Choroid plexus epithelial cell (primary cell): ENCODE data around the gene CAMK1D.

Experiments used
- DNase-seq: peaks from one replicate; pipeline ENCODE4 v3.0.0-alpha.2; 2010; ENCODE audit warnings: low read depth
- H3K4me3 ChIP-seq: 2 replicates; pipeline ENCODE4 v1.5.1; 2011; ENCODE audit warnings: low read depth, mild to moderate bottlenecking, control low read depth, low read length, moderate library complexity
- CTCF ChIP-seq: conservative IDR thresholded peaks from 2 replicates; pipeline ENCODE4 v1.5.1; 2011; ENCODE audit warnings: low read depth, mild to moderate bottlenecking, control low read depth, inconsistent platforms, low read length, moderate library complexity

Gene CAMK1D

GRCh38 chr10:12819656-12820055 is 470.3 kb downstream of the CAMK1D start:
- no peak overlapping the region for H3K4me3 ChIP-seq
- TF ChIP-seq CTCF = no peak
- DNase-seq = no peak

- TF ChIP-seq CTCF = no peak
Observed at GRCh38 chr10:12822126-12822892, 473.0 kb downstream of the CAMK1D start.

GRCh38 chr10:12822893-12823170 is 473.5 kb downstream of the CAMK1D start:
- H3K4me3 ChIP-seq = no peak overlapping the region
- no peak for DNase-seq
- TF ChIP-seq CTCF = no peak

More at GRCh38 chr10:12822126-12822892, 473.0 kb downstream of the CAMK1D start:
- peak; percentile 39 for DNase-seq
- H3K4me3 ChIP-seq = no peak overlapping the region

- no peak overlapping the region for H3K4me3 ChIP-seq
- no peak for DNase-seq
- no peak for TF ChIP-seq CTCF
Observed at GRCh38 chr10:12823328-12823727, 474.0 kb downstream of the CAMK1D start.

- DNase-seq = peak; percentile 63
- no peak overlapping the region for H3K4me3 ChIP-seq
- no peak for TF ChIP-seq CTCF
Observed at GRCh38 chr10:12825260-12825849, 476.0 kb downstream of the CAMK1D start.

- no peak for TF ChIP-seq CTCF
- H3K4me3 ChIP-seq = no peak overlapping the region
- no peak for DNase-seq
Observed at GRCh38 chr10:12826800-12827372, 477.5 kb downstream of the CAMK1D start.
